CD4-positive, alpha-beta T cell (primary cell): ENCODE measurements around the gene TNFSF18. TPM values are rescaled to one million over a fixed set of nuclear protein-coding genes. Genes with fewer than 3 reads are reported as not detected.

ENCODE experiments used
- ATAC-seq: fragments of 200-7000 bp; cut with Tn5 transposase; one replicate; pipeline ENCODE4 v1.10.0; 2022; ENCODE audit warnings: mild to moderate bottlenecking; ENCODE audit not compliant: poor library complexity
- CTCF ChIA-PET: fragments of 350-600 bp; sonication (Branson Sonifier 250); formaldehyde crosslinking; loops from one replicate; lab custom pipeline; 2021; ENCODE audit warnings: antibody characterized with exemption, inconsistent platforms; lab: Charles Lee
- POLR2A ChIA-PET: fragments of 350-600 bp; sonication (Branson Sonifier 250); formaldehyde crosslinking; loops from one replicate; lab custom pipeline; 2021; ENCODE audit warnings: antibody characterized with exemption, inconsistent platforms; lab: Charles Lee
- DNase-seq, 14 experiments: peaks; one replicate each; pipeline ENCODE4 v3.0.0-alpha.2; 2013 to 2020; ENCODE audit warnings: mixed read lengths in 2 of 14
- H3K27ac ChIP-seq, 2 donors: one replicate each; pipeline versions ENCODE4 v1.5.1 to v1.7.0; 2013; ENCODE audit warnings: low read length in 2 of 2, low read depth in 1 of 2, mild to moderate bottlenecking in 1 of 2
- H3K27me3 ChIP-seq, 2 experiments: 1 replicate in 1 of 2; 2 replicates in 1 of 2; pipeline versions ENCODE4 v1.6.1 to v1.7.0; 2013; ENCODE audit warnings: low read length in 2 of 2, control low read depth in 1 of 2, mild to moderate bottlenecking in 1 of 2, moderate library complexity in 1 of 2; ENCODE audit not compliant: insufficient read depth in 2 of 2, control insufficient read depth in 1 of 2
- H3K36me3 ChIP-seq: one replicate; pipeline ENCODE4 v1.6.1; 2013; ENCODE audit warnings: low read length, control low read depth; ENCODE audit not compliant: insufficient read depth
- H3K4me1 ChIP-seq: one replicate; pipeline ENCODE4 v1.6.1; 2013; ENCODE audit warnings: low read length, control low read depth; ENCODE audit not compliant: insufficient read depth
- H3K4me3 ChIP-seq: one replicate; pipeline ENCODE4 v1.5.1; 2013; ENCODE audit warnings: mild to moderate bottlenecking, low read length, moderate library complexity
- H3K9me3 ChIP-seq, 2 experiments: 1 replicate in 1 of 2; 2 replicates in 1 of 2; pipeline versions ENCODE4 v1.6.1 to v1.7.0; 2013; ENCODE audit warnings: low read length in 2 of 2, mild to moderate bottlenecking in 2 of 2, control low read depth in 1 of 2, moderate library complexity in 1 of 2; ENCODE audit not compliant: control insufficient read depth in 1 of 2, insufficient read depth in 1 of 2
- H3K27ac Mint-ChIP-seq: one replicate; pipeline ENCODE4 v1.8.0; 2020; ENCODE audit warnings: mixed read lengths
- H3K27me3 Mint-ChIP-seq: one replicate; pipeline ENCODE4 v1.8.0; 2021; ENCODE audit warnings: mixed read lengths
- H3K36me3 Mint-ChIP-seq: one replicate; pipeline ENCODE4 v1.8.0; 2021; ENCODE audit warnings: low read depth, mixed read lengths
- H3K4me1 Mint-ChIP-seq: one replicate; pipeline ENCODE4 v1.8.0; 2021; ENCODE audit warnings: low read depth, mixed read lengths
- H3K4me3 Mint-ChIP-seq: one replicate; pipeline ENCODE4 v1.8.0; 2020; ENCODE audit warnings: mild to moderate bottlenecking, mixed read lengths
- H3K9me3 Mint-ChIP-seq: one replicate; pipeline ENCODE4 v1.8.0; 2020; ENCODE audit warnings: mixed read lengths
- intact Hi-C, 2 experiments: fragments of 100-400 bp; cut with DNase I in 1 of 2; cut with micrococcal nuclease in 1 of 2; formaldehyde crosslinking; loops; one replicate each; pipeline versions ENCODE4 v1.15.1 to v1.9.0; 2023 to 2025; cut with DNase I, micrococcal nuclease
- total RNA-seq, 174 experiments: library from RNA in 2 of 174; stranded (reverse) in 2 of 174; gene quantifications; one replicate each; pipeline ENCODE4 v1.2.3 and lab custom pipeline; 2021 to 2026
- TF ChIP-seq, protein P1 (sequence below): fragments of 200-600 bp; IDR thresholded peaks from one replicate; pipeline ENCODE4 v1.8.0; 2022; ENCODE audit warnings: antibody characterized with exemption, mild to moderate bottlenecking

Gene TNFSF18
- total RNA-seq, 2 experiments from 2014 or later: not detected

DNA sequence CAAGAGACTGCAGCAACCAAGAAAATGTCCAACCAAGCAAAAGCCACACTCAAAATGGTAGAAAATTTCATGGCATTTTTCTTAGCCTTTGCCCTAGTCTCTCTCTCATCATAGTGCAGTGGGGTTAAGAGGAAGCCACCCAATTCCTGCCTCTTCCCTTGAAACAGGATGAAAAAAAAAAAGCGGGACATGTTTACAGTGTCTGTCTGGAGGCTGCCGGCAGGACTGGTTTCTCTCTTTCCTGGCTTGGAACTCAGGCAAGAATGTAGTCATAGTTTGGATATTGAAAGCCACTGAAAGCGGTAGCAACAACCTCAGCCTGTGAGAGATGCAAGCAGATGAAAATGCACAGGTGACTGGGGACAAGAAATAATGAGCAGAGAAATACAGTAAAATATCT is 13.3 kb upstream of the TNFSF18 start:
- DNase-seq (no peak), ATAC-seq (no peak)
- POLR2A ChIA-PET: interaction anchor here (0.6 kb wide), 1 partner anchor 34 kb away, joined by 4 read pairs; no protein-coding TSS in a partner anchor
- Histone ChIP-seq H3K27me3 (no peaks in the 10 kb centered on the region), H3K27ac (no peak overlapping the region), H3K4me3 (no peak overlapping the region), H3K36me3 (no peaks in the 10 kb centered on the region), H3K4me1 (no peaks in the 10 kb centered on the region), H3K9me3 (no peaks in the 10 kb centered on the region)
- H3K27ac Mint-ChIP-seq: no peak overlapping the region
- no peaks in the 10 kb centered on the region for H3K9me3 Mint-ChIP-seq
- H3K27me3 Mint-ChIP-seq: no peaks in the 10 kb centered on the region
- TF ChIP-seq, protein P1, sequence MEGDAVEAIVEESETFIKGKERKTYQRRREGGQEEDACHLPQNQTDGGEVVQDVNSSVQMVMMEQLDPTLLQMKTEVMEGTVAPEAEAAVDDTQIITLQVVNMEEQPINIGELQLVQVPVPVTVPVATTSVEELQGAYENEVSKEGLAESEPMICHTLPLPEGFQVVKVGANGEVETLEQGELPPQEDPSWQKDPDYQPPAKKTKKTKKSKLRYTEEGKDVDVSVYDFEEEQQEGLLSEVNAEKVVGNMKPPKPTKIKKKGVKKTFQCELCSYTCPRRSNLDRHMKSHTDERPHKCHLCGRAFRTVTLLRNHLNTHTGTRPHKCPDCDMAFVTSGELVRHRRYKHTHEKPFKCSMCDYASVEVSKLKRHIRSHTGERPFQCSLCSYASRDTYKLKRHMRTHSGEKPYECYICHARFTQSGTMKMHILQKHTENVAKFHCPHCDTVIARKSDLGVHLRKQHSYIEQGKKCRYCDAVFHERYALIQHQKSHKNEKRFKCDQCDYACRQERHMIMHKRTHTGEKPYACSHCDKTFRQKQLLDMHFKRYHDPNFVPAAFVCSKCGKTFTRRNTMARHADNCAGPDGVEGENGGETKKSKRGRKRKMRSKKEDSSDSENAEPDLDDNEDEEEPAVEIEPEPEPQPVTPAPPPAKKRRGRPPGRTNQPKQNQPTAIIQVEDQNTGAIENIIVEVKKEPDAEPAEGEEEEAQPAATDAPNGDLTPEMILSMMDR: no peak
- no peak overlapping the region for H3K4me3 Mint-ChIP-seq
- H3K4me1 Mint-ChIP-seq: no peaks in the 10 kb centered on the region
- no peaks in the 10 kb centered on the region for H3K36me3 Mint-ChIP-seq
- CTCF ChIA-PET: no interaction called here
- intact Hi-C loops: no loop called here

DNA sequence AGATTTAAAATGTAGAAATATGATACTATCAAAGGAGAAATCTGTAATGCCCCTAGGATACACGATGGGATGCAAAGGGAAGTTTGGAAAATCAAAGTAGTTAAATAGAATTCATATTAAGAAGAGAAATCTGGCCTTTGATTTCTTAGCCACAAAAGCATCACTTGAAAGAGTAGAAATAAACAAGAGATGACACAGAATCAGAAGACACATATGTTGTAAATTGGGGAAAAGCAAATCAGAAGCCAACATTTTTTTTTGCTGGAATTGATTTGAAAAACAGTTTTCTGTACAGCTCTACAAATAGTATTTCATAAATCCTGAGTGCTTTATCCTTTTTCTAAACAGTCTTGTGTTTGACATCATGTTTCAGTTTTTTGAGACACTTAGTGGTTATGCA is 12.4 kb upstream of the TNFSF18 start:
- no peak for ATAC-seq

DNA sequence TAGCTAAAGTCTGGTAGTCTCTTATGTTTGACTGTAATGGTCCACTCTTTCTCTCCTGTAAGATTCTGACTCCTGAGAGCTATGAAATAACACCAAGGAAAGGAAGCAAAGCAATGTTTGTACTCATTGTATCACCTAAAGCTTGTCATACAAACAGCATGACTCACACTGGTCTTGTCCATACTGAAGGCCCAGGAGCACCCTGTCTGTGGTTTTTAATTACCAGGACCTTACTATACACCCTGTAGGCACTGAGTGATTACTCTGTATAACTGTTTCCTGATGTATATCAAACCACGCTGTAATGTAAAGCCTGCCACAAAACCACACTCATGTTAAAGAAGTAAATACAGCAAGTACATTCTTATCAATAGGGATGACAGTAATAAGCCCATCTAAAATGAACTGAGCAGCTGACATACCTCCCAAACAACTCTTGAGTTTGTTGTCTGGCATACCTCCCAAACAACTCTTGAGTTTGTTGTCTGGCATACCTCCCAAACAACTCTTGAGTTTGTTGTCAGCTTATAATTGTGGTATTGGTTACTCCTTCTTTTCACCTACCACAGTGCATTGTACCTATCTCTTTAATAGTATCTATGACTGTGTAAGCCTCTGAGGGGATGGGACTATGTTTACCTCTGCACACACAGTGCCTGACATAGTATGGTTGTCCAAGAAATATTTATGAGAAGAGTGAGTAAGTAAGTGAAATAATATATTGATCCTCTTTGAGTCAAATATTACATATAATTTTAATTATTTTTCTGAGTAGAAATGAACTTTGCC is 11.6 kb upstream of the TNFSF18 start:
- TF ChIP-seq, protein P1: no peak
- Histone ChIP-seq H3K9me3 (no peaks in the 10 kb centered on the region), H3K4me3 (no peak overlapping the region), H3K27ac (no peak overlapping the region), H3K36me3 (no peaks in the 10 kb centered on the region), H3K27me3 (no peaks in the 10 kb centered on the region), H3K4me1 (no peaks in the 10 kb centered on the region)
- Mint-ChIP-seq H3K27me3 (no peaks in the 10 kb centered on the region), H3K9me3 (no peaks in the 10 kb centered on the region), H3K27ac (no peak overlapping the region), H3K4me3 (no peak overlapping the region), H3K4me1 (no peaks in the 10 kb centered on the region), H3K36me3 (no peaks in the 10 kb centered on the region)
- no peak for DNase-seq
- ATAC-seq: no peak
- intact Hi-C loops: no loop called here
- CTCF ChIA-PET: no interaction called here
- POLR2A ChIA-PET: no interaction called here

More for the DNA sequence above, 12.4 kb upstream of the TNFSF18 start:
- Histone ChIP-seq H3K9me3 (no peaks in the 10 kb centered on the region), H3K36me3 (no peaks in the 10 kb centered on the region), H3K4me1 (no peaks in the 10 kb centered on the region), H3K27me3 (no peaks in the 10 kb centered on the region), H3K4me3 (no peak overlapping the region), H3K27ac (no peak overlapping the region)
- Mint-ChIP-seq H3K4me1 (no peaks in the 10 kb centered on the region), H3K27ac (no peak overlapping the region), H3K27me3 (no peaks in the 10 kb centered on the region), H3K4me3 (no peak overlapping the region), H3K36me3 (no peaks in the 10 kb centered on the region), H3K9me3 (no peaks in the 10 kb centered on the region)
- ChIA-PET CTCF (no interaction called here), POLR2A (interaction anchor here (0.6 kb wide), 1 partner anchor 34 kb away, joined by 4 read pairs; no protein-coding TSS in a partner anchor)
- TF ChIP-seq, protein P1: no peak
- no peak for DNase-seq
- intact Hi-C loops: no loop called here
